Fibroblast of lung (primary cell): Measurements from ENCODE around the gene SH3D19. TPM values are rescaled to one million over a fixed set of nuclear protein-coding genes. Genes with fewer than 3 reads are reported as not detected.

Source experiments
- DNase-seq, 2 donors: peaks; one replicate each; pipeline versions ENCODE4 v3.0.0 to v3.0.0-alpha.2; 2010; ENCODE audit warnings: low read depth in 2 of 2
- H2AFZ ChIP-seq: 2 replicates; pipeline ENCODE4 v1.5.1; 2012; ENCODE audit warnings: low read length, control low read depth, inconsistent platforms
- H3K27ac ChIP-seq: 2 replicates; pipeline ENCODE4 v1.5.1; 2011; ENCODE audit warnings: low read length, control low read depth; ENCODE audit not compliant: insufficient read depth
- H3K27me3 ChIP-seq: 2 replicates; pipeline ENCODE4 v1.5.1; 2011; ENCODE audit warnings: mild to moderate bottlenecking, low read length; ENCODE audit not compliant: control insufficient read depth, insufficient read depth
- H3K36me3 ChIP-seq: 2 replicates; pipeline ENCODE4 v1.5.1; 2011; ENCODE audit warnings: low read length; ENCODE audit not compliant: control insufficient read depth, insufficient read depth
- H3K4me1 ChIP-seq: 2 replicates; pipeline ENCODE4 v1.5.1; 2011; ENCODE audit warnings: low read length; ENCODE audit not compliant: control insufficient read depth, insufficient read depth; ENCODE audit errors: extremely low read depth
- H3K4me2 ChIP-seq: 2 replicates; pipeline ENCODE4 v1.5.1; 2011; ENCODE audit warnings: low read length, control low read depth; ENCODE audit not compliant: insufficient read depth; ENCODE audit errors: extremely low read depth
- H3K4me3 ChIP-seq, 4 experiments: fragments of 200-600 bp in 1 of 4; sonication (generic) in 1 of 4; replicated peaks in 1 of 4; 2 replicates each; pipeline ENCODE4 v1.5.1; 2011 to 2016; ENCODE audit warnings: low read length in 4 of 4, low read depth in 3 of 4, mild to moderate bottlenecking in 3 of 4, control low read depth in 2 of 4, inconsistent platforms in 1 of 4, mixed read lengths in 1 of 4; ENCODE audit not compliant: insufficient read depth in 1 of 4; ENCODE audit errors: control extremely low read depth in 1 of 4
- H3K79me2 ChIP-seq: 2 replicates; pipeline ENCODE4 v1.5.1; 2012; ENCODE audit warnings: mild to moderate bottlenecking, low read length, inconsistent platforms; ENCODE audit not compliant: control insufficient read depth, insufficient read depth
- H3K9ac ChIP-seq: 2 replicates; pipeline ENCODE4 v1.5.1; 2011; ENCODE audit warnings: mild to moderate bottlenecking, low read length, control low read depth; ENCODE audit not compliant: insufficient read depth
- H3K9me3 ChIP-seq: 2 replicates; pipeline ENCODE4 v1.5.1; 2012; ENCODE audit warnings: low read depth, low read length; ENCODE audit not compliant: control insufficient read depth, insufficient read depth
- H4K20me1 ChIP-seq: 2 replicates; pipeline ENCODE4 v1.5.1; 2011; ENCODE audit warnings: low read length; ENCODE audit not compliant: control insufficient read depth, insufficient read depth; ENCODE audit errors: extremely low read depth
- EZH2 ChIP-seq: IDR thresholded peaks from 2 replicates; pipeline ENCODE4 v1.5.1; 2012; ENCODE audit warnings: low read length, control low read depth, mild to moderate bottlenecking; ENCODE audit errors: missing control alignments
- polyA plus RNA-seq, 2 donors: library from polyadenylated mRNA; depleted of rRNA in 1 of 2; stranded (reverse) in 1 of 2; unstranded in 1 of 2; fragments of >200 nt; gene quantifications; 2 replicates each; pipeline ENCODE4 v1.2.1, GENCODE V29; 2011 to 2012; ENCODE audit warnings: missing spikeins in 1 of 2
- total RNA-seq: library from RNA; depleted of rRNA; stranded (reverse); fragments of >200 nt; gene quantifications from 2 replicates; pipeline ENCODE4 v1.2.1, GENCODE V29; 2014
- TF ChIP-seq, protein P1 (sequence below), 2 donors: IDR thresholded peaks in 1 of 2; conservative IDR thresholded peaks in 1 of 2; 1 replicate in 1 of 2; 2 replicates in 1 of 2; pipeline ENCODE4 v1.5.1; 2011 to 2012; ENCODE audit warnings: low read length in 2 of 2, control low read depth in 1 of 2, inconsistent platforms in 1 of 2, low read depth in 1 of 2, mild to moderate bottlenecking in 1 of 2

The SH3D19 gene
- total and polyA plus RNA-seq, 2 donors (not counting 1 experiment from before 2014, with no cell fraction given), result 31.4 to 41.3 TPM

- Histone ChIP-seq H3K36me3 (no peaks in the 10 kb centered on the region), H3K9ac (no peak overlapping the region), H3K79me2 (no peaks in the 10 kb centered on the region), H2AFZ (no peak overlapping the region), H3K4me3 (no peak overlapping the region), H3K27me3 (no peaks in the 10 kb centered on the region), H3K27ac (no peak overlapping the region), H4K20me1 (no peaks in the 10 kb centered on the region), H3K4me1 (no peaks in the 10 kb centered on the region), H3K4me2 (no peak overlapping the region), H3K9me3 (no peaks in the 10 kb centered on the region)
- no peak for TF ChIP-seq EZH2
- TF ChIP-seq, protein P1, sequence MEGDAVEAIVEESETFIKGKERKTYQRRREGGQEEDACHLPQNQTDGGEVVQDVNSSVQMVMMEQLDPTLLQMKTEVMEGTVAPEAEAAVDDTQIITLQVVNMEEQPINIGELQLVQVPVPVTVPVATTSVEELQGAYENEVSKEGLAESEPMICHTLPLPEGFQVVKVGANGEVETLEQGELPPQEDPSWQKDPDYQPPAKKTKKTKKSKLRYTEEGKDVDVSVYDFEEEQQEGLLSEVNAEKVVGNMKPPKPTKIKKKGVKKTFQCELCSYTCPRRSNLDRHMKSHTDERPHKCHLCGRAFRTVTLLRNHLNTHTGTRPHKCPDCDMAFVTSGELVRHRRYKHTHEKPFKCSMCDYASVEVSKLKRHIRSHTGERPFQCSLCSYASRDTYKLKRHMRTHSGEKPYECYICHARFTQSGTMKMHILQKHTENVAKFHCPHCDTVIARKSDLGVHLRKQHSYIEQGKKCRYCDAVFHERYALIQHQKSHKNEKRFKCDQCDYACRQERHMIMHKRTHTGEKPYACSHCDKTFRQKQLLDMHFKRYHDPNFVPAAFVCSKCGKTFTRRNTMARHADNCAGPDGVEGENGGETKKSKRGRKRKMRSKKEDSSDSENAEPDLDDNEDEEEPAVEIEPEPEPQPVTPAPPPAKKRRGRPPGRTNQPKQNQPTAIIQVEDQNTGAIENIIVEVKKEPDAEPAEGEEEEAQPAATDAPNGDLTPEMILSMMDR (conservative IDR thresholded peaks at IDR 0.05 in 1 of 2, IDR thresholded peaks at IDR 0.05 in 1 of 2; ENCODE audit: low read depth in 1 of 2, low read length in 2 of 2), result no peak
- no peak for DNase-seq
Measured at GRCh38 chr4:151094290-151094751, 231.1 kb downstream of the SH3D19 start.

- H3K4me3 ChIP-seq, result no peak overlapping the region
- H2AFZ ChIP-seq, result no peak overlapping the region
- H3K27me3 ChIP-seq, result no peaks in the 10 kb centered on the region
- H3K36me3 ChIP-seq, result no peaks in the 10 kb centered on the region
- H3K9ac ChIP-seq, result no peak overlapping the region
- TF ChIP-seq, protein P1 (conservative IDR thresholded peaks at IDR 0.05 in 1 of 2, IDR thresholded peaks at IDR 0.05 in 1 of 2; ENCODE audit: low read depth in 1 of 2, low read length in 2 of 2), result no peak
- TF ChIP-seq EZH2, result no peak
- no peaks in the 10 kb centered on the region for H3K79me2 ChIP-seq
- no peaks in the 10 kb centered on the region for H3K4me1 ChIP-seq
- no peak for DNase-seq
- H3K9me3 ChIP-seq, result no peaks in the 10 kb centered on the region
- H3K27ac ChIP-seq, result no peak overlapping the region
- no peak overlapping the region for H3K4me2 ChIP-seq
- no peaks in the 10 kb centered on the region for H4K20me1 ChIP-seq
Measured at GRCh38 chr4:151093203-151093602, 232.2 kb downstream of the SH3D19 start.

DNA sequence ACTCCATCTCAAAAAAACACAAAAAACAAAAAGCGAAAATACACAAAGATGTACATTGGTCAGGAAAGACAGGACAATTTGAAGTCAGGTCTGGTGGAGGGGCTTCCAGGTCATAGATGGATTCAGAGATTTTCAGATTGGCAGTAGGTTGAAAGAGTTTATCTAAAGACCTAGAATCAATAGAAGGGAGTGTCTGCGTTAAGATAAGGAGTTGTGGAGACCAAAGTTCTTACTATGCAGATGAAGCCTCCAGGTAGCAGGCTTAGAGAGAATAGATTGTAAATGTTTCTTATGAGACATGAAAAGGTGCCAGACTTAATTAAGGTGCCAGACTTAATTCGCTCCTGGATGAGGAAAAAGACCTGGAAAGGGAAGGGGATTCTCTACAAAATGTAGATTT is 232.9 kb downstream of the SH3D19 start:
- no peak for DNase-seq
- no peak overlapping the region for H3K9ac ChIP-seq
- H3K27me3 ChIP-seq, result no peaks in the 10 kb centered on the region
- H4K20me1 ChIP-seq, result no peaks in the 10 kb centered on the region
- H3K79me2 ChIP-seq, result no peaks in the 10 kb centered on the region
- no peaks in the 10 kb centered on the region for H3K36me3 ChIP-seq
- no peak overlapping the region for H3K4me2 ChIP-seq
- TF ChIP-seq, protein P1 (conservative IDR thresholded peaks at IDR 0.05 in 1 of 2, IDR thresholded peaks at IDR 0.05 in 1 of 2; ENCODE audit: low read depth in 1 of 2, low read length in 2 of 2), result no peak
- no peak for TF ChIP-seq EZH2
- no peaks in the 10 kb centered on the region for H3K9me3 ChIP-seq
- no peak overlapping the region for H3K27ac ChIP-seq
- no peak overlapping the region for H3K4me3 ChIP-seq
- no peak overlapping the region for H2AFZ ChIP-seq
- H3K4me1 ChIP-seq, result no peaks in the 10 kb centered on the region
